B cell (primary cell): ENCODE results near the gene CCDC192. TPM values are rescaled to one million over a fixed set of nuclear protein-coding genes. Genes with fewer than 3 reads are reported as not detected.

Source experiments
- ATAC-seq: fragments of 200-7000 bp; cut with Tn5 transposase; one replicate; pipeline ENCODE4 v1.10.0; 2021; ENCODE audit warnings: low read depth, mild to moderate bottlenecking, moderate number of reproducible peaks, moderate library complexity
- CTCF ChIA-PET: fragments of 350-600 bp; sonication (Branson Sonifier 250); formaldehyde crosslinking; loops from one replicate; lab custom pipeline; 2021; ENCODE audit warnings: antibody characterized with exemption, inconsistent platforms; lab: Charles Lee
- POLR2A ChIA-PET: fragments of 350-600 bp; sonication (Branson Sonifier 250); formaldehyde crosslinking; loops from one replicate; lab custom pipeline; 2021; ENCODE audit warnings: antibody characterized with exemption; lab: Charles Lee
- DNase-seq: peaks from one replicate; pipeline ENCODE4 v3.0.0; 2013
- H2AFZ ChIP-seq: 2 replicates; pipeline ENCODE4 v1.6.1; 2012; ENCODE audit warnings: mild to moderate bottlenecking, low read depth, low read length; ENCODE audit not compliant: insufficient read depth, poor library complexity, severe bottlenecking
- H3K27ac ChIP-seq, 2 donors: 1 replicate in 1 of 2; 2 replicates in 1 of 2; pipeline ENCODE4 v1.5.1; 2012 to 2013; ENCODE audit warnings: low read length in 2 of 2, mild to moderate bottlenecking in 2 of 2, moderate library complexity in 1 of 2
- H3K27me3 ChIP-seq, 4 experiments: fragments of 200-600 bp in 1 of 4; sonication (generic) in 1 of 4; replicated peaks in 1 of 4; 1 replicate in 2 of 4; 2 replicates in 2 of 4; pipeline versions ENCODE4 v1.6.1 to v1.7.0; 2013 to 2016; ENCODE audit warnings: low read length in 3 of 4, mild to moderate bottlenecking in 2 of 4, mixed read lengths in 1 of 4, moderate library complexity in 1 of 4; ENCODE audit not compliant: insufficient read depth in 4 of 4, control insufficient read depth in 3 of 4; ENCODE audit errors: control extremely low read depth in 1 of 4
- H3K36me3 ChIP-seq, 2 experiments: replicated peaks in 1 of 2; 1 replicate in 1 of 2; 2 replicates in 1 of 2; pipeline versions ENCODE4 v1.6.1 to v1.7.1; 2013; ENCODE audit warnings: low read length in 1 of 2; ENCODE audit not compliant: insufficient read depth in 2 of 2, control insufficient read depth in 1 of 2; ENCODE audit errors: control extremely low read depth in 1 of 2, extremely low read depth in 1 of 2
- H3K4me1 ChIP-seq, 2 donors: fragments of 200-600 bp in 1 of 2; sonication (generic) in 1 of 2; 1 replicate in 1 of 2; 2 replicates in 1 of 2; pipeline versions ENCODE4 v1.5.1 to v1.6.1; 2013 to 2017; ENCODE audit warnings: low read length in 2 of 2; ENCODE audit not compliant: control insufficient read depth in 2 of 2, insufficient read depth in 2 of 2
- H3K4me2 ChIP-seq: replicated peaks from 2 replicates; pipeline ENCODE3; 2012; ENCODE audit warnings: mild to moderate bottlenecking, low read depth, low read length; ENCODE audit not compliant: poor library complexity, severe bottlenecking
- H3K4me3 ChIP-seq, 5 experiments: fragments of 200-600 bp in 1 of 5; sonication (generic) in 1 of 5; 1 replicate in 3 of 5; 2 replicates in 2 of 5; pipeline versions ENCODE4 v1.5.1 to v1.7.0; 2011 to 2016; ENCODE audit warnings: low read length in 4 of 5, mild to moderate bottlenecking in 4 of 5, low read depth in 2 of 5, control low read depth in 1 of 5, moderate library complexity in 1 of 5; ENCODE audit not compliant: insufficient read depth in 1 of 5; ENCODE audit errors: control extremely low read depth in 1 of 5, extremely low read depth in 1 of 5
- H3K79me2 ChIP-seq: fragments of 200-600 bp; sonication (generic); one replicate; pipeline ENCODE4 v1.6.0; 2016; ENCODE audit warnings: low read length; ENCODE audit not compliant: control insufficient read depth, insufficient read depth
- H3K9ac ChIP-seq: fragments of 200-600 bp; sonication (generic); 2 replicates; pipeline ENCODE4 v1.6.1; 2017; ENCODE audit warnings: mild to moderate bottlenecking, low read length, moderate library complexity
- H3K9me3 ChIP-seq, 3 donors: one replicate each; pipeline versions ENCODE4 v1.6.1 to v1.7.1; 2013; ENCODE audit warnings: low read length in 2 of 3; ENCODE audit not compliant: control insufficient read depth in 2 of 3, insufficient read depth in 1 of 3; ENCODE audit errors: control extremely low read depth in 1 of 3
- H4K20me1 ChIP-seq: 2 replicates; pipeline ENCODE4 v1.6.0; 2012; ENCODE audit warnings: mild to moderate bottlenecking, low read length; ENCODE audit not compliant: insufficient read depth, control insufficient read depth, poor library complexity, severe bottlenecking
- H3K27ac Mint-ChIP-seq: one replicate; pipeline ENCODE4 v1.8.0; 2021; ENCODE audit warnings: mixed read lengths
- H3K27me3 Mint-ChIP-seq: one replicate; pipeline ENCODE4 v1.8.0; 2021; ENCODE audit warnings: mixed read lengths
- H3K4me1 Mint-ChIP-seq: one replicate; pipeline ENCODE4 v1.8.0; 2021; ENCODE audit warnings: mixed read lengths
- H3K4me3 Mint-ChIP-seq: one replicate; pipeline ENCODE4 v1.8.0; 2021; ENCODE audit warnings: mixed read lengths
- H3K9me3 Mint-ChIP-seq: one replicate; pipeline ENCODE4 v1.8.0; 2022; ENCODE audit warnings: mixed read lengths; ENCODE audit not compliant: insufficient read depth
- EZH2 ChIP-seq: IDR thresholded peaks from 2 replicates; pipeline ENCODE4 v1.6.1; 2012; ENCODE audit warnings: borderline replicate concordance, low read depth, mild to moderate bottlenecking, moderate library complexity, low read length; ENCODE audit not compliant: insufficient read depth, poor library complexity, severe bottlenecking
- WGBS: methylation state at CpG from one replicate; pipeline ENCODE4 v1.1.5; 2013; ENCODE audit warnings: missing lambda C conversion rate; ENCODE audit not compliant: insufficient coverage; 5-methylcytosine and 5-hydroxymethylcytosine counted together
- intact Hi-C: fragments of 100-400 bp; cut with micrococcal nuclease; formaldehyde crosslinking; loops from one replicate; pipeline ENCODE4 v1.10.0; 2022
- polyA plus RNA-seq: library from polyadenylated mRNA; depleted of rRNA; stranded (reverse); fragments of >200 nt; gene quantifications from 2 replicates; pipeline ENCODE4 v1.2.3, GENCODE V29; 2012
- total RNA-seq, 2 donors: library from RNA; stranded (reverse); fragments of 120-200 nt in 1 of 2; gene quantifications; 1 replicate in 1 of 2; 2 replicates in 1 of 2; pipeline versions ENCODE4 v1.2.3 to v1.2.4, GENCODE V29; 2013 to 2022
- TF ChIP-seq, protein P1 (sequence below): fragments of 200-600 bp; IDR thresholded peaks from one replicate; pipeline ENCODE4 v1.8.0; 2022; ENCODE audit warnings: antibody characterized with exemption, mild to moderate bottlenecking

Gene CCDC192
- total and polyA plus RNA-seq, 2 donors (not counting 1 experiment from before 2014, with no cell fraction given), result not detected

DNA sequence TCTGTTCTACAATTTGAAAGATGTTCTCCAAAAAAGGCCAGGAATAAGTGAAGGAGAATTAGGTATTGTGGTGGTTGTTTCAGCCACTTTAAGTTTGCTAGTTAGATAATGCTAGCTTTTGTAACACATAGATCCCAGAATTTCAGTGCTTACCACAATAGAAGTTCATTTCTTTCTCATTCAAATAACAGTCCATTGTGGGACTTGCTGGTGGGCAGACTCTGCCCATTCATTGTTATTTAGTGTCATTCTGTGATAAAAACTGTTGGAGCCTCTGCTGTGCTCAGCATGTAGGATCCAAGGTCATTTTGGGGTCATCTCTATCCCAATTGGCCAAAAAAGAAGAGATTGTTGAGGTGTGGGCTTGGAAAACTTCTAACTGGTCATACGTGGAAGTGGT lies 106.8 kb downstream of the CCDC192 start:
- no peaks in the 10 kb centered on the region for H3K79me2 ChIP-seq
- no peak for DNase-seq
- CTCF ChIA-PET, result no interaction called here
- POLR2A ChIA-PET, result no interaction called here
- Mint-ChIP-seq H3K27me3 (peaks cover 12% of the 10 kb centered on the region), H3K4me1 (no peaks in the 10 kb centered on the region), H3K9me3 (no peaks in the 10 kb centered on the region), H3K27ac (no peak overlapping the region), H3K4me3 (no peak overlapping the region)
- H3K4me1 ChIP-seq, result no peaks in the 10 kb centered on the region
- H3K27me3 ChIP-seq, result no peaks in the 10 kb centered on the region
- TF ChIP-seq, protein P1, sequence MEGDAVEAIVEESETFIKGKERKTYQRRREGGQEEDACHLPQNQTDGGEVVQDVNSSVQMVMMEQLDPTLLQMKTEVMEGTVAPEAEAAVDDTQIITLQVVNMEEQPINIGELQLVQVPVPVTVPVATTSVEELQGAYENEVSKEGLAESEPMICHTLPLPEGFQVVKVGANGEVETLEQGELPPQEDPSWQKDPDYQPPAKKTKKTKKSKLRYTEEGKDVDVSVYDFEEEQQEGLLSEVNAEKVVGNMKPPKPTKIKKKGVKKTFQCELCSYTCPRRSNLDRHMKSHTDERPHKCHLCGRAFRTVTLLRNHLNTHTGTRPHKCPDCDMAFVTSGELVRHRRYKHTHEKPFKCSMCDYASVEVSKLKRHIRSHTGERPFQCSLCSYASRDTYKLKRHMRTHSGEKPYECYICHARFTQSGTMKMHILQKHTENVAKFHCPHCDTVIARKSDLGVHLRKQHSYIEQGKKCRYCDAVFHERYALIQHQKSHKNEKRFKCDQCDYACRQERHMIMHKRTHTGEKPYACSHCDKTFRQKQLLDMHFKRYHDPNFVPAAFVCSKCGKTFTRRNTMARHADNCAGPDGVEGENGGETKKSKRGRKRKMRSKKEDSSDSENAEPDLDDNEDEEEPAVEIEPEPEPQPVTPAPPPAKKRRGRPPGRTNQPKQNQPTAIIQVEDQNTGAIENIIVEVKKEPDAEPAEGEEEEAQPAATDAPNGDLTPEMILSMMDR, result no peak
- no peak for TF ChIP-seq EZH2
- H3K4me2 ChIP-seq, result no peak overlapping the region
- no peak overlapping the region for H3K9ac ChIP-seq
- H3K27ac ChIP-seq, result no peak overlapping the region
- H3K9me3 ChIP-seq, result no peaks in the 10 kb centered on the region
- no CpG with 5 or more reads among the region's 1 CpG for WGBS
- no peaks in the 10 kb centered on the region for H3K36me3 ChIP-seq
- H2AFZ ChIP-seq, result no peak overlapping the region
- ATAC-seq, result no peak
- no peaks in the 10 kb centered on the region for H4K20me1 ChIP-seq
- intact Hi-C loops, result no loop called here
- H3K4me3 ChIP-seq, result no peak overlapping the region

DNA sequence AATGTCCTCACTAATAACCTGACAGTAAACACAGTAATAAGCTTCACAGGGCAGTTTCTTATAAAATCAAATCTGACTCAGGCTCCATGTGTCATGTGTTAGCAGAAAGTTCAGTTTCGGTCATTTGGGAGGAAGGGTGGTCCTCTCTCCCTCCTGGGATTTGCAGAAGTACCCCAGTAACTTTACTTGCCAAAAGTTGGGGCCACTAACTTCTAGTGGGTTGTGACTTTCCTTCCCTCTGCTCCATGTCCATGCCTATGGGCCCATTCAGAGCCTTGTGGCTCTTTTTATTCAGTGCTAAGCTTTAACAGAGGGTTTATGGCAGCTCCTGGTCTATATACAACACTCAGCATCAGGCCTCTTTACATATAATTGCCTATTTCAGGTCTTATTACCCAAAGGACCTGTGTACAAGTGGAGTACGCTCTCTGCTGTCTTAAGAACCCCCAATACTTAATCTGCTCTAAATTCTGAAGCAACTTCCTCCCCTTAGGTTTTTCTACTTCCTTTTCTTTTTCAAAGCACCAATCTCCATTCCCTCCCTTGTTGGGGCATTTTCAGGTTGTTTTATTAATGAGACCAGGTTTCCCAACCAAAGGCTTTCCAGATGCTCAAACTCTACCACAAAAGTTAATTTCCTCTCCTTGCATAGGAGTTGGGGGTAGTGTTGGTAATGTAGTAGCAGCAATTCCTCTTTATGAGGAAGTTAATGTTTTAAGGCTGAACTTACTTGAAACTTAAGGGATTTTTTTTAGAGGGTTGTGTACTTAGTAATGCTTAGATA lies 107.7 kb downstream of the CCDC192 start:
- no peak overlapping the region for H2AFZ ChIP-seq
- H3K4me1 ChIP-seq, result no peaks in the 10 kb centered on the region
- H3K27ac Mint-ChIP-seq, result no peak overlapping the region
- no peaks in the 10 kb centered on the region for H3K79me2 ChIP-seq
- no peaks in the 10 kb centered on the region for H3K36me3 ChIP-seq
- H3K27me3 ChIP-seq, result no peaks in the 10 kb centered on the region
- no peak overlapping the region for H3K4me3 Mint-ChIP-seq
- H3K9me3 Mint-ChIP-seq, result no peaks in the 10 kb centered on the region
- WGBS, result no CpG with 5 or more reads among the region's 2 CpGs
- H3K27ac ChIP-seq, result no peak overlapping the region
- H3K4me1 Mint-ChIP-seq, result no peaks in the 10 kb centered on the region
- H3K4me2 ChIP-seq, result no peak overlapping the region
- H3K4me3 ChIP-seq, result no peak overlapping the region
- H3K9ac ChIP-seq, result no peak overlapping the region
- no peak for ATAC-seq
- intact Hi-C loops, result no loop called here
- ChIA-PET CTCF (no interaction called here), POLR2A (no interaction called here)
- no peaks in the 10 kb centered on the region for H3K9me3 ChIP-seq
- TF ChIP-seq EZH2, result no peak
- TF ChIP-seq, protein P1, result no peak
- H3K27me3 Mint-ChIP-seq, result peaks cover 13% of the 10 kb centered on the region
- DNase-seq, result no peak
- no peaks in the 10 kb centered on the region for H4K20me1 ChIP-seq
